Body of pancreas (tissue), 4 donors: ENCODE results near the gene NT5DC3.

Experiments
- POLR2A ChIP-seq, 3 donors: fragments of 450-650 bp; IDR thresholded peaks; one replicate each; pipeline ENCODE4 v1.6.1; 2016; ENCODE audit warnings: antibody characterized with exemption in 3 of 3, mild to moderate bottlenecking in 2 of 3
- TF ChIP-seq, protein P1 (sequence below), 7 experiments: fragments of 450-650 bp in 4 of 7; fragments of 200-600 bp in 3 of 7; sonication (generic) in 3 of 7; IDR thresholded peaks; one replicate each; pipeline ENCODE4 v1.5.1; 2016 to 2019; ENCODE audit warnings: antibody characterized with exemption in 7 of 7

DNA sequence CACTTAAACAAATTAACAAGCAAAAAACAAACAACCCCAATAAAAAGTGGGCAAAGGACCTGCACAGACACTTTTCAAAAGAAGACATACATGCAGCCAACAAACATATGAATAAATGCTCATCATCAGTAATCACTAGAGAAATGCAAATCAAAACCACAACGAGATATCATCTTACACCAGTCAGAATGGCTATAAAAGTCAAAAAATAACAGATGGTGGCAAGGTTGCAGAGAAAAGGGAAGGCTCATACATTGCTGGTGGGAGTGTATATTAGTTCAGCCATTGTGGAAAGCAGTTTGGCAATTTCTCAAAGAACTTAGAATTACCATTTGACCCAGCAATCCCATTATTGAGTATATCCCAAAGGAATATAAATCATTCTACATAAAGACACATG is 34.6 kb upstream of the NT5DC3 start:
- TF ChIP-seq, protein P1, sequence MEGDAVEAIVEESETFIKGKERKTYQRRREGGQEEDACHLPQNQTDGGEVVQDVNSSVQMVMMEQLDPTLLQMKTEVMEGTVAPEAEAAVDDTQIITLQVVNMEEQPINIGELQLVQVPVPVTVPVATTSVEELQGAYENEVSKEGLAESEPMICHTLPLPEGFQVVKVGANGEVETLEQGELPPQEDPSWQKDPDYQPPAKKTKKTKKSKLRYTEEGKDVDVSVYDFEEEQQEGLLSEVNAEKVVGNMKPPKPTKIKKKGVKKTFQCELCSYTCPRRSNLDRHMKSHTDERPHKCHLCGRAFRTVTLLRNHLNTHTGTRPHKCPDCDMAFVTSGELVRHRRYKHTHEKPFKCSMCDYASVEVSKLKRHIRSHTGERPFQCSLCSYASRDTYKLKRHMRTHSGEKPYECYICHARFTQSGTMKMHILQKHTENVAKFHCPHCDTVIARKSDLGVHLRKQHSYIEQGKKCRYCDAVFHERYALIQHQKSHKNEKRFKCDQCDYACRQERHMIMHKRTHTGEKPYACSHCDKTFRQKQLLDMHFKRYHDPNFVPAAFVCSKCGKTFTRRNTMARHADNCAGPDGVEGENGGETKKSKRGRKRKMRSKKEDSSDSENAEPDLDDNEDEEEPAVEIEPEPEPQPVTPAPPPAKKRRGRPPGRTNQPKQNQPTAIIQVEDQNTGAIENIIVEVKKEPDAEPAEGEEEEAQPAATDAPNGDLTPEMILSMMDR (IDR thresholded peaks at IDR 0.05) = no peak
- no peak for TF ChIP-seq POLR2A (IDR thresholded peaks at IDR 0.05)
